Hematopoietic multipotent progenitor cell treated with erythropoietin and hydrocortisone succinate and interleukin-3 and kit ligand, for 15 days (in vitro differentiated cells): Measurements from ENCODE around the gene METTL2A.
"Not testable (repeated sequence)": the region's sequence is repeated elsewhere in the genome, so short reads cannot be mapped to it uniquely, and the experiment has no call there.

Experiments
- DNase-seq: peaks from one replicate; pipeline ENCODE4 v3.0.0-alpha.2; 2015; ENCODE audit warnings: low spot score

The METTL2A gene, protein sequence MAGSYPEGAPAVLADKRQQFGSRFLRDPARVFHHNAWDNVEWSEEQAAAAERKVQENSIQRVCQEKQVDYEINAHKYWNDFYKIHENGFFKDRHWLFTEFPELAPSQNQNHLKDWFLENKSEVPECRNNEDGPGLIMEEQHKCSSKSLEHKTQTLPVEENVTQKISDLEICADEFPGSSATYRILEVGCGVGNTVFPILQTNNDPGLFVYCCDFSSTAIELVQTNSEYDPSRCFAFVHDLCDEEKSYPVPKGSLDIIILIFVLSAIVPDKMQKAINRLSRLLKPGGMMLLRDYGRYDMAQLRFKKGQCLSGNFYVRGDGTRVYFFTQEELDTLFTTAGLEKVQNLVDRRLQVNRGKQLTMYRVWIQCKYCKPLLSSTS

DNA sequence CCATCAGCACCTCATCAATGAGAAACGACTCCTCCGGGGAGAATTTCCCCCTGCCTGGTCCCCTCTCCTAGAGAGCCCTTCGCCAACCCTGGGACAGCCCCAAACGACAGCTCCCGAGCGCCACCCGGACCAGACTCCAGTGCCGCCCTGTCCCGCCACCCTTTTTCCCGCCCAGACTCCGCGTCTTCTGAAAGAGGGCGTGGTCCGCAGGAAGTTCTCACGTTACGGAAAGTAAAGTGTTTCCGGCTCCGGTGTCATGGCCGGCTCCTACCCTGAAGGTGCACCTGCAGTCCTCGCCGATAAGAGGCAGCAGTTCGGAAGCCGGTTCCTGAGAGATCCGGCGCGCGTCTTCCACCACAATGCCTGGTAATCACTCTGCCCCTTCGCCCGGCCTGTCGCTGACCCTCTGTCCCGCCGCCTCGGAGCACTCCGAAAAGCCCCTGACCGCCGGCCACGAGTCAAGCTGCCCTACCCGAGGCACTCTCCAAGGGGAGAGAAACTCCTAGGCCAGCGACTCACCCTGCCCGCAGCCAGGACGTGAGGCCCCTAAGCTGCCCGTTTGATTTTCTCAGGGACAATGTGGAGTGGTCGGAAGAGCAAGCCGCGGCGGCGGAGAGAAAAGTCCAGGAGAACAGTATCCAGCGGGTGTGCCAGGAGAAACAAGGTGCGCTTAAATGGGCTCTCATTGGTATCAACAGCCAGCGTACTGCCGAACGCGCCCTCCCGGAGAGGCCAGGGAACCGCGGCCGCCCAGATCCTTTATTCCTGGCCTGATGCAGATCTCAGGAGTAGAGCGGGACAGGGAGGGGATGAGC is at the start of gene METTL2A:
Gene METTL2A (plus strand): TSS at position 251 of the 815 bp plus-strand sequence. CDS start 6 bp downstream, at position 257.
- DNase-seq, result peak; percentile 88

GRCh38 chr17:62380253-62380652 is 43.4 kb upstream of the METTL2A start, which contains the start of gene EFCAB3:
Gene EFCAB3 (plus strand): TSS chr17:62380553. CDS start chr17:62382980, 2,427 bp downstream.
- no peak for DNase-seq

GRCh38 chr17:62381561-62381960 is 42.1 kb upstream of the METTL2A start:
- DNase-seq, result no peak

DNA sequence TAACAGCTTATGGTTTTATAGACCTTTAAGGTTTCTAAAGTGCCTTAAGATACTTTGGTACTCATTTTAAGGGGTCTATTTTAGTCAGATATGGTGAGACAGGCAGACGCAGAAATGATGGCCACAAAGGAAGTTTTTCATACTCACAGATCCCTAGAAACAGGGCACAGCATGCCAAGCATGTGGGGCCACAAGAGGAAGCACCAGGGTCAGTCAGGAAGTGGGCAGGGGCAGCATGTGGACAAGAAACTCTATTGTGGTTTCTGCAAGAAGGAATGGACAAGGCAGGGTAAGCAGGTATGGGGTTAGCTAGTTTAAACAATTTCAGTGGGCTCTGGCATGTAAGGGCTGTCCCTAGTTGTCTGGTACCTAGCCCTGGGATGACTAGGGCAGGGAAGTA is 34.8 kb upstream of the METTL2A start:
- no peak for DNase-seq

- DNase-seq, result no peak
These were observed 30.8 kb upstream of the METTL2A start for GRCh38 chr17:62392908-62393307.

DNA sequence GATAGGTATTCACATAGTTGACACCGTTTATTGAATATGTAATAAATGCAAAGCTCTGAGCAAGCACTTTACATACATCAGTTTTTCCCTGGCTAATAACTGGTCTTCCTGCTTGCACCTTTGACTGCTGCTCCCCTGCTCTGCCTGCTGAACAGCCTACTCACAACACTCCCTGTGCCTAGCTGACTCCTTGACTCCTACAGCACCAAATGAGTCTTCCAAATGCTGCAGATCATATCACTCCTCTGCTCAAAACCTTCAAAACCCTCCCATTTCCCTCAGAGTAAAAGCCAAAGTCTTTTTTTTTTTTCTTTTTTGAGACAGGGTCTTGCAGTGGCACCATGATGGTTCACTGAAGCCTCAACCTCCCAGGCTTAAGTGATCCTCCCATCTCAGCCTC is 24.8 kb upstream of the METTL2A start:
- no peak for DNase-seq

GRCh38 chr17:62405451-62405850 is 18.2 kb upstream of the METTL2A start:
- no peak for DNase-seq

DNA sequence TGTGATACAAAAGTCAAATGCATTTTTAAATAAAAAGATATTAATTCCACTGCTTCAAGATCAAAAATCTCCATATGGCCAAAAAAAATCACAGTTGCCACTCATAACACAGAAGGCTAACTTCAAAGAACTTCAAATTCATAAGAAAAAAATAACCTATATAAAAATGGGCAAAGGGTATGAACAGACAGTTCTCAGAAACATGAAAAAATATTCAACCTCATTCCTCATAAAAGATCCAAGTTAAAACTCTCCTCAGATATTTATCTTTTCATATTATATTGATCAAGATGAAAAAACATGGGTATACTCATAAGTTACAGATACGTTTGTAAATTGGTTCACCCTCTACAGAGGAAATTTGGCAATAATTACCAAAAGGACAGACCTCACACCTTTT is 10.6 kb upstream of the METTL2A start:
- not testable (repeated sequence) for DNase-seq

- not testable (repeated sequence) for DNase-seq
These were observed 2.5 kb downstream of the METTL2A start for GRCh38 chr17:62426214-62426613.

DNA sequence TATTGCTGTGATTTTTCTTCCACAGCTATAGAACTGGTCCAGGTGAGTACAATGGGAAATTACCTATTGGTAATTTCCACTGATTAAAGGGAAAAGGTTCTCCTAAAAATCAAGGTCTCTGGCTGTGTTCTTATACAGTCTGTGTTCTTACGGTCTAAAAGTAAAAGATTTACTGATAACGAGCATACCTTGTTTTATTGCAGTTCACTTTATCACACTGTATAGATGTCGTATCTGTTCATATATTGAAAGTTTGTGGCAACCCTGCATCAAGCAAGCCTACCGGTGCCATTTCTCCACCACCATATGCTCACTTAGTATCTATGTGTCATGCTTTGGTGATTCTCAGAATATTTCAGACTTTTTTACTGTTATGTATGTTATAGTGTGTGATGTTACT is 11.6 kb downstream of the METTL2A start:
- DNase-seq, result not testable (repeated sequence)

- not testable (repeated sequence) for DNase-seq
These were observed 17.5 kb downstream of the METTL2A start for GRCh38 chr17:62441181-62441580.

GRCh38 chr17:62444063-62444462 is 20.4 kb downstream of the METTL2A start:
- DNase-seq, result no peak

- DNase-seq, result peak; percentile 50
These were observed 22.1 kb downstream of the METTL2A start for GRCh38 chr17:62445791-62446190.

DNA sequence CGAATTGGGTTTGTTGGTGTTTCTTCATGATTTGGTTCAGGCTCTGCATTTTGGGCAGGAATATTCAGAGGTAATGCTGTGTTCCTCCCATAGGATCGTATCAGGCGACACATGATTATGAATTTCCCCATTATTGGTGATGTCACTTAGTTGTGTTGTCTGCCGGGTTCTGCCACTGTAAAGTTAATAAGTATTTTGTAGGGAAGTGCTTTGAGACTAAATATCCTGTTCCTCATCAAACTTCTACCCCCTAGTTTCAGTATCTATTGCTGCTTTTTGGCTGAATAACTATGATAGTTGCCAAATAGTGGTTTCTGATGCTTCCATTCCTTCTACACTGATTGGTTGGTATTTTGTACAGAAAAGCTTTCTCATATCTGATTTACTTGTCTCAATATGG is 28.5 kb downstream of the METTL2A start:
- DNase-seq, result not testable (repeated sequence)

- peak; percentile 15 for DNase-seq
These were observed 29.3 kb downstream of the METTL2A start for GRCh38 chr17:62453041-62453440.

DNA sequence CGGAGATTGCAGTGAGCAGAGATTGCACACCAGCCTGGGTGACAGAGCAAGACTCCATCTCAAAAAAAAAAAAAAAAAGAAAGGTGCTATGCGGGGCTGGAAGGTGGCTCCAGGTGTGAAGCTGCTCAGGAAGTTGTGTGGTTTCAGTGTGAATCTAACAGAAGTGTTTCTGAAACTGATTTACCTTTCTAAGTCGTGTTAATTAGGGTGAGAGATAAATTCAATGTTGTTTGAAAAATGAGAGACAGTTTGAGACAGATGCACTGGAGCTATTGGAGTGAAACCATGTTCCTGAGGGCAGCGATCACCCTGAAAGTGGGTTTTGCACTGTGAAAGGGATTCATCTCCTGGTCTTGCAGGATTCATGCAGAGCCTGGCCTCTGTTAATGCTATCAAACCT is 30.0 kb downstream of the METTL2A start:
- DNase-seq, result not testable (repeated sequence)

- DNase-seq, result not testable (repeated sequence)
These were observed 30.4 kb downstream of the METTL2A start for GRCh38 chr17:62454111-62454510.

- no peak for DNase-seq
These were observed 32.3 kb downstream of the METTL2A start for GRCh38 chr17:62456016-62456415.

- not testable (repeated sequence) for DNase-seq
These were observed 34.8 kb downstream of the METTL2A start for GRCh38 chr17:62458483-62458882.

DNA sequence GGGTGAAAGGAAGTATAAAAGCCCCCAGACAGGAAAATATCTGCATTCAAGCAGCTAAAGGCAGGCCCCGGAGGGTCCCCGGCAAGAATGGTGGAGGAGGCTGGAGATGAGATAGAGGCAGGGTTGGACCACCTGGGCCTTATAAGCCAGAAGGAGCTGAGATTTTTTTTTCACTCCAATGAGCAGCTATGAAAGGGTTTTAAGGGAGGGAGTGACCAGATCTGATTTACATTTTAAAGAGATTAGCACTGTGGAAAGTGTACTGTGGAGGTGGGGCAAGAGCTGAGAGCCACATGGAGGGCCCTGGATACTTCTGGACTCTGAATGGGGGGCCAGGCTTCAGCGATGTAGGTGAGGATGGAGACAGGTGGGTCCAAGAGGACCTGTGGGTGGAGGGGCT is 40.7 kb downstream of the METTL2A start:
- DNase-seq, result not testable (repeated sequence)

DNA sequence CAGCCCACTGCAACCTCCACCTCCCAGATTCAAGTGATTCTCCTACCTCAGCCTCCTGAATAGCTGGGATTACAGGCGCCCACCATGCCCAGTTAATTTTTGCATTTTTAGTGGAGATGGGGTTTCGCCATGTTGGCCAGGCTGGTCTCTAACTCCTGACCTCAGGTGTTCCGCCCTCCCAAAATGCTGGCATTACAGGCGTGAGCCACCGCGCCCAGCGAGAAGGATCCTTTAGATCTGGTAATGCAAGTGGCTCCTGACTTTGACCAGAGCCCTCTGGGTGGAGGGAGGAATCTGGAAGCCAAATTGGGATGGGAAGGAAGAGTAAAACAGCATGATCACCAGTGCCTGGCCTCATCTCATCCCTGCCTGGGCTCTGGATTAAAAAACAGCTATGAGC is 41.6 kb downstream of the METTL2A start:
- DNase-seq, result not testable (repeated sequence)

GRCh38 chr17:62470666-62471379 is 47.1 kb downstream of the METTL2A start:
- DNase-seq, result peak; percentile 33
